ENCODE data around the gene DNAH7. TPM values are rescaled to one million over a fixed set of nuclear protein-coding genes. Genes with fewer than 3 reads are reported as not detected.

The DNAH7 gene
- total and polyA plus RNA-seq, 9 of the 15 experiments (the other 6 are each of a cell fraction or from before 2014, with no cell fraction given): 0.03 to 0.42 (median 0.18) TPM

- Histone ChIP-seq H3K9me3 (replicated peaks; ENCODE audit: control insufficient read depth, insufficient read depth, low read depth, low read length) (no peaks in the 10 kb centered on the region), H3K9ac (ENCODE audit: insufficient read depth in 1 of 2, low read depth in 2 of 2, low read length in 2 of 2) (no peak overlapping the region), H3K27me3 (ENCODE audit: control insufficient read depth in 2 of 2, insufficient read depth in 2 of 2, low read length in 2 of 2) (no peaks in the 10 kb centered on the region), H3K9me1 (ENCODE audit: control insufficient read depth, insufficient read depth, low read length) (no peaks in the 10 kb centered on the region), H3K4me1 (replicated peaks in 1 of 2; ENCODE audit: control insufficient read depth in 2 of 2, insufficient read depth in 2 of 2, low read length in 2 of 2) (no peaks in the 10 kb centered on the region), H3K4me2 (ENCODE audit: insufficient read depth, low read length) (no peak overlapping the region), H3K79me2 (ENCODE audit: control insufficient read depth, insufficient read depth, low read length) (no peaks in the 10 kb centered on the region), H2AFZ (ENCODE audit: low read depth, low read length) (0 out of 2 replicates have a peak overlapping the region, but pooled peaks have one; percentile 16), H4K20me1 (replicated peaks; ENCODE audit: control insufficient read depth, insufficient read depth, low read length) (no peaks in the 10 kb centered on the region), H3K4me3 (no peak overlapping the region), H3K36me3 (ENCODE audit: control insufficient read depth, insufficient read depth, low read length) (no peaks in the 10 kb centered on the region), H3K27ac (ENCODE audit: extremely low read depth, low read depth, low read length) (no peak overlapping the region)
- ATAC-seq: no peak
- intact Hi-C loops (cut with micrococcal nuclease) (no loop called here), in situ Hi-C loops (cut with MboI) (no loop called here)
- no peak for DNase-seq (ENCODE audit: extremely low read depth in 1 of 4, low spot score in 3 of 4)
- ChIA-PET POLR2A (no interaction called here), CTCF (ENCODE audit: low intra/inter-chr PET ratio) (no interaction called here)
- no peak for FAIRE-seq
- WGBS (ENCODE audit: insufficient coverage, low coverage, missing lambda C conversion rate): 6% methylated on average over 1 of the region's 2 CpGs
- no TSS peak for BruUV-seq (replicated peaks)
- no peak for TF ChIP-seq FOXA3 (CRISPR knock-in tag; conservative IDR thresholded peaks at IDR 0.05 in 1 of 2, IDR thresholded peaks at IDR 0.05 in 1 of 2)
- no peak for TF ChIP-seq U2AF1 (optimal IDR thresholded peaks at IDR 0.05; ENCODE audit: low read depth, low read length)
- TF ChIP-seq ZNF609 (CRISPR knock-in tag; IDR thresholded peaks at IDR 0.05; ENCODE audit: borderline replicate concordance): no peak
- no peak for TF ChIP-seq FUS (optimal IDR thresholded peaks at IDR 0.05; ENCODE audit: low read depth, low read length)
- TF ChIP-seq ASH1L (IDR thresholded peaks at IDR 0.05; ENCODE audit: borderline replicate concordance, low read depth, partially characterized antibody): no peak
- no peak for TF ChIP-seq BCL6 (CRISPR knock-in tag; IDR thresholded peaks at IDR 0.05)
- no peak for TF ChIP-seq LCOR (CRISPR knock-in tag; IDR thresholded peaks at IDR 0.05)
- TF ChIP-seq IRF9 (tag; IDR thresholded peaks at IDR 0.05): no peak
- no peak for TF ChIP-seq ARID1B (IDR thresholded peaks at IDR 0.05)
- TF ChIP-seq DMBX1 (CRISPR knock-in tag; IDR thresholded peaks at IDR 0.05; ENCODE audit: borderline replicate concordance): no peak
- no peak for TF ChIP-seq POLR3A (IDR thresholded peaks at IDR 0.05; ENCODE audit: borderline replicate concordance, extremely low read depth, insufficient read depth, insufficient read length)
- TF ChIP-seq RAD51 (IDR thresholded peaks at IDR 0.05; ENCODE audit: borderline replicate concordance, low read depth): no peak
- TF ChIP-seq MAZ (CRISPR knock-in tag; conservative IDR thresholded peaks at IDR 0.05 in 1 of 2, IDR thresholded peaks at IDR 0.05 in 1 of 2): no peak
- no peak for TF ChIP-seq HMGXB4 (CRISPR knock-in tag; IDR thresholded peaks at IDR 0.05)
- TF ChIP-seq CSDE1 (IDR thresholded peaks at IDR 0.05): no peak
- no peak for TF ChIP-seq TSC22D4 (tag; IDR thresholded peaks at IDR 0.05)
Measured at GRCh38 chr2:195793881-195794280, 274.8 kb downstream of the DNAH7 start.

Data from K562 (cell line).